ENCODE results near the gene SYT9.
"Not testable (repeated sequence)": the region's sequence is repeated elsewhere in the genome, so short reads cannot be mapped to it uniquely, and the experiment has no call there.

Gene SYT9

DNA sequence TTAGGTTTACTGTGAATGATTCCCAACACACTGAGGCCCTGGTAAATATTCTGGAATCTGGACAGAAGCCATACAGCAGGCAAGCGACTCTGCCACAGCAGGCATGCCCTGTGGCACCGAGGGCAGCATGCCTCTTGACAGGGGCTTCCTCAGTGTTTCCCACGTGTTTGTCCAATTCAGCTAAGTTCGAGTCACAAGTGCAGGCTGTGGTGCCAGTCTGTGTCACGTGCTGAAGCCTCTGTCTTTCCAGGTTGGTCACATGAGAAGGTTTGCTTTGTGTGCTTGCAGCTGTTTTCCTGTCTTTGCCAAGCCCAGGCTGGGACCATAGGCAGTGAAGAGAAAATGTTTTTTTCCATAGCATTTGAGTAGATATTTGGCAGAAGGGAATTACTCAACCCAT is 259.7 kb downstream of the SYT9 start:
- DNase-seq = no peak

DNA sequence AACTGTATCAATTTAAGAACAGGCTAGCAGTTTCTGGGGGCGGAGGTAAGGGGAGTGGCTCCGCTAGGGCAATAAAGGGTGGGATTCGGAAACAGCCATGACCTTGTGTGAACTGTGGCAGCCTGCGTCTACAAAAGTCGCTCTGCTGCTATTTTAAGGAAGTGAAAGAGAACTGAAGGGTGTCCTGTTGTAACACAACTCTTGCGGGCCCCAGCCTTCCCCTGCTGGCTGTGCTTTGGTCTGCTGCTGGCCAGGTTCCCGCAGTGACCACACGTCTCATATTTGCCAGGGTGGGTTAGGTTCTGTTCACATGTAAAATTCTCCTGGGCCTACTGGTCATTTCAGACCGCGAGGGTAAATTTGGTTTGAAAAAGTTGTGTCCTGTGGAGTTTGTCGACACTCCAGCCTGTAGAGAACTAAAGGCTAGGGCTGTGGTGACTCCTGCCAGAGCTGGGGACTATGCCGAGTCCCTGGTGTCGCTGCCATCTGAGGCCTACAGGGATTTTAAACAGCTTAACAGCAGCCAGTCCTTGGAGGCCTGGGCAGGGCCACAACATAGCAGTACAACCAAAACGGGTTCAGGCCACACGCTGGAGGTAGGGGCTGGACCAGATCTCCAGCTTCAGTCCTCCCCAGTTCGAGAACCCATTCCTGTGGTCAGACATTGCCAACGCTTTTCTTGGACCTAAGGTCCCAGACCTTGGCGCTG is 261.0 kb downstream of the SYT9 start:
- DNase-seq = peak; percentile 9

DNA sequence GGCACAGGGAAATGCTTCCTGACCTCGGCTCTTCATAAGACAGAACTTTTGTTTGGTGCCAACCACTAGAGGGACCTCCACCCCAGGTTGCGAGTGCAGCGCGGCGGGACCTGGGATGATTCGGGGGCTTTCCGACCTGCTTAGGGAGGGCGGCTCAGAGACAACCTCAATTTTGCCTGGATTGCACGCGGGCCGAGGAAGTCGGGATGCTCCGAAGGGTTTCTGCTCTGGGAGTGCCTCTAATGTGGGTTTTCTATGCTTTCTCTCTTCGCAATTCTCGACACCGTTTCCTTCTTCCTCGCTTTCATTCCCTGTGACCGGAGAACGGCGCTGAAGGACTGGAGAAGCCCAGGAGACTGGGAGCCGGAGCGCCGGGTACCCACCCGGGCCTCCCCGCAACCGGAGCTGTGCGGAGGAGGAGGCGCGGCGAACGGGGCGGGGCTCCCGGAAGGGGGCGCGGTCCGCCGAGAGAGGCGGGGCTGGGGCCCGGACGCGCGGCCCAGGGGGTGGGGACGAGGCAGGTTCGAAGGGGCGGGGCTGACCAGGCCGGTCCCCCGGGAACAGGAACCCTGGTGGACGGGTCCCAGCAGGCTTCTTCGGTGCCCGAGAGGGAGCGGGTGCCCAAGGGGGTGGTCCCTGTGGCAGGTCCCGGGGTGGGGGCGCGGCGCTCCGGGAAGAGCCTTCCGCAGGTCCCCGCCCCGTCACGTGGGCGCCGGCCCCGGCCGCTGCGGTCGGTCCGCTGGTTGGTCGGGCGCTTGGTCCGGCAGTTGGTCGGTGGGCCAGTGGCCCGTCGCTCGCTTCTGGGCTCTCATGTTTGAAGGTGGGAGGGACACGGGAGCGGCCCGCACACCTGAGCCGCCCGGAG is 261.8 kb downstream of the SYT9 start, which contains the start of gene PPFIBP2:
Gene PPFIBP2, plus strand, starts transcription at position 766 of the 865 bp plus-strand sequence. CDS start 35,477 bp downstream, outside the sequence.
- peak; percentile 86 for DNase-seq

DNA sequence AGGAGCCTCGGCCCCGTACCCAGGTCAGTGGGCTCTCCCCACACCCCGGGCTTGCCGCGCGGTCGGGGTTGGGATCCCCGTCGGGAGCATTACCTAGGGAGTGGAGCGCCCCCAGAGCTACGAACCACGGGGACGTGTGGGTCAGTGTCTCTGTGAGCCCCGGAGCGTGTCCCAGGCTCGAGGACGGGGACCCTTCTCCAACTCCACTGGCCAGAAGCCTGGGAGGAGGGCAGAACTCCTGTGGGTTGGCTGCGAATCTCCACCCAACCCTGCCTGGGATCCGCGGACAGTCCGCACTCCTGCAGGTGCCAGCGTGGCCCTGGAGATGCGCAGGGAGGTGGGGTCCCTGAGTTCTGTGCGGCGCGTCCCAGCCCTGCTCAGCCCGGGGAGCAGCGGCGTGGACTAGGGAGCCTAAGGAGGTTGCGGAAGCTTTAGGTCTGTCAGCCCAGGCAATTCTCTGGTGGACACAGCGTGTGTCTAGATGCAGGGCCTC is 262.4 kb downstream of the SYT9 start:
- peak; percentile 45 for DNase-seq

GRCh38 chr11:7515447-7515886 is 263.8 kb downstream of the SYT9 start:
- DNase-seq = no peak

DNA sequence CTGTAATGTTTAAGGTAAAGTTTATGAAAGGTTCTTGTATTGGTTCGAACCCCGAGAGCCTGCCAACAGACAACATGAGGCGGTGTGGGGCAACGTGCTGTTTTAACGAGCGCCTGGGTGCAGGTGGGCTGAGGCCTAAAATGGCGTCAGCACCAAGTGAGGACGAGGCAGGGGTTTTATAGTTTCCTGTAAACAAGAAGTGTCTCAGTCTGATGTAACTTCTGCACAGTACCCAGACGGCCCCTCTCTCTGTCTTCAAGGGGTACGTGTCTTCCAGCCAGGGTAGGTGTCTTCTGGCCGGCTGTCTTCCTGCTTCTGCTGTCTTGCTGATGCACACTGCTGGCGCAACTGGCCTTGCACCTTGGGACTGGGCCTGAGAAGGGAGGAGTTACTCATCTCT is 264.8 kb downstream of the SYT9 start:
- DNase-seq = no peak

- not testable (repeated sequence) for DNase-seq
Measured at GRCh38 chr11:7517743-7518142, 266.0 kb downstream of the SYT9 start.
